Breast epithelium (tissue), 3 donors: Measurements from ENCODE around the gene IVL.

ENCODE experiments used
- POLR2A ChIP-seq: fragments of 450-650 bp; IDR thresholded peaks from one replicate; pipeline ENCODE4 v1.6.1; 2016; ENCODE audit warnings: antibody characterized with exemption, mild to moderate bottlenecking, moderate library complexity
- POLR2AphosphoS5 ChIP-seq, 3 donors: sonication (generic); formaldehyde crosslinking; IDR thresholded peaks; one replicate each; pipeline ENCODE4 v1.6.1; 2017; ENCODE audit warnings: antibody characterized with exemption in 3 of 3
- TF ChIP-seq, protein P1 (sequence below), 3 donors: fragments of 450-650 bp; IDR thresholded peaks; one replicate each; pipeline ENCODE4 v1.5.1; 2016 to 2017; ENCODE audit warnings: antibody characterized with exemption in 3 of 3, mild to moderate bottlenecking in 3 of 3, moderate library complexity in 3 of 3

GRCh38 chr1:152884085-152884484 lies 24.3 kb upstream of the IVL start:
- TF ChIP-seq, protein P1, sequence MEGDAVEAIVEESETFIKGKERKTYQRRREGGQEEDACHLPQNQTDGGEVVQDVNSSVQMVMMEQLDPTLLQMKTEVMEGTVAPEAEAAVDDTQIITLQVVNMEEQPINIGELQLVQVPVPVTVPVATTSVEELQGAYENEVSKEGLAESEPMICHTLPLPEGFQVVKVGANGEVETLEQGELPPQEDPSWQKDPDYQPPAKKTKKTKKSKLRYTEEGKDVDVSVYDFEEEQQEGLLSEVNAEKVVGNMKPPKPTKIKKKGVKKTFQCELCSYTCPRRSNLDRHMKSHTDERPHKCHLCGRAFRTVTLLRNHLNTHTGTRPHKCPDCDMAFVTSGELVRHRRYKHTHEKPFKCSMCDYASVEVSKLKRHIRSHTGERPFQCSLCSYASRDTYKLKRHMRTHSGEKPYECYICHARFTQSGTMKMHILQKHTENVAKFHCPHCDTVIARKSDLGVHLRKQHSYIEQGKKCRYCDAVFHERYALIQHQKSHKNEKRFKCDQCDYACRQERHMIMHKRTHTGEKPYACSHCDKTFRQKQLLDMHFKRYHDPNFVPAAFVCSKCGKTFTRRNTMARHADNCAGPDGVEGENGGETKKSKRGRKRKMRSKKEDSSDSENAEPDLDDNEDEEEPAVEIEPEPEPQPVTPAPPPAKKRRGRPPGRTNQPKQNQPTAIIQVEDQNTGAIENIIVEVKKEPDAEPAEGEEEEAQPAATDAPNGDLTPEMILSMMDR (IDR thresholded peaks at IDR 0.05), result no peak
- TF ChIP-seq POLR2AphosphoS5 (IDR thresholded peaks at IDR 0.05) (no peak), POLR2A (no peak)
